ENCODE results near the gene C8G.
A peak's percentile ranks its signal among the peaks of the same experiment; 100 is the strongest.

The C8G gene

GRCh38 chr9:136942112-136942880 is 2.7 kb upstream of the C8G start:
- no peak for DNase-seq

DNA sequence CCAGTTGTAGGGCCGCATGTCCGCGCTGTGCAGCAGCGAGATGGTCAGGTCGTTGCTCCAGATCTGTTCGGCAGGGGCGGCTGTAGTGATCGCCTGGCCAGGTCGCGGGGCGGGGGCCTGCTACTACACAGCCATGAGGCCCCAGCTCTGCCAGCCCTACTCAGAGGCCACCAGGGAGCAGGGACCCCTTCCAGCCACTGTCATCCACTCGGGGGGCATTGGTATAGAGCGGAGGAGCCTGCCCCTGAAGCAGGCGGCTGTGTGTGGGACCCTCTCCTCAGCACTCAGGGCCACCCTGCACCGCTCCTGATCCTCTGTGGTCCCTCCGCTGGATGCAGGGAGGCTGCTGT is 2.2 kb upstream of the C8G start:
- DNase-seq = no peak

DNA sequence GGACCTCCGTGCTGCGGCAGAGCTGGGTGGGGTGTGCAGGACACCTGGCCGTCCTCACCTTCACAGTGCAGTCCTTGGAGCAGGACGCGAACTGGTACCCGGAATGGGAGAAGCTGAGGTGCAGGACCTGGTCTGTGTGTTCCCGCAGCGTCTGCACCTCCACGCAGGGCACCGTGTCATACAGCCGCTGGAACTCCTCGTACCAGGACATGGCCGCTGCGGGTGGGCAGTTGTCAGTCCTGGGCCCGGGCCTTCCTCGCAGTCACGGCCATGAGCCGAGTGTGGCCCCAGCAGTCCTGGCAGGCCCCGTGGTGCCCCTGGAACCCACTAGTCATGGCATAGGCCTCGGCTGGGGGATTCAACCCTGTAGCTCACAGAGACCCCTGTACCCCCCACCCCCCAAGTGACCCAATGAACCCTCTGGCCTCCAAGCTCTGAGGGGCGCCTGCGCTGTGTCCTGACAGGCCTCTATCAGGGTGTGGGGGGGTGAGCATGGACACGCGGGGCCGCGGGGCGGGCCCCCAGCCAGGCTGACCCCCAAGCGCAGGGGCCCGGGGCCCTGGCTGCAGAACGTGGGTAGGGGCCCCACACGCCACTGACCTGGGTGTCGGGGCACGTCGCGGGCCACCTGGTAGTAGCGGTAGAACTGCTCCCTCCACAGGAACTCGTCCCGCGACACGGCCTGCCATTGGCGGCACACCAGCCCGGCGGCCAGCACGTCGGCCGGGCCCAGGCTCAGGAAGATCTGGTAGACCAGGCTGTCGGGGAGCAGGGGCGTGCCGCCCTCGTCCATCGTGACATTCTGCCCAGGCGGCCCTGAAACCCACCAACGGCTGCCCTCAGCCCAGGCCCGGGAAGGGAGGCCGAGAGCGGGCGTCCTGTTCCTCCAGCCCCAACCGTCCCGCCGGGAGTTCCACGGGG is 1.5 kb upstream of the C8G start:
- DNase-seq = peak; percentile 53

DNA sequence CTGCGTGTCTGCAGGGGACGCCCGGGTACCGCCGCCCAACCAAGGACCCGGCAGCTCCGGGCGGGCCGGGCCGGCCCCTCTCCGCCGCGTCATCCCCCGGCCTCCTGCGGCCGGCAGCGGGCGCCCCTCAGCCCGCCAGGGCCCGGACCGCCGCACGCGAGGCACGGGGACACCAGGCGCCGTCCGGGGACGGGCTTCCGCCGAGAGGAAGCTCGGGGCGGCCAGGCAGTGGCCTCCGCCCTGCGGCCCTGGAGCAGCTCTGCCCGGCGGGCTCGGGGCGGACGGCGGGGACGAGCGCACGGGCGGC is 878 bp upstream of the C8G start:
- DNase-seq = no peak

DNA sequence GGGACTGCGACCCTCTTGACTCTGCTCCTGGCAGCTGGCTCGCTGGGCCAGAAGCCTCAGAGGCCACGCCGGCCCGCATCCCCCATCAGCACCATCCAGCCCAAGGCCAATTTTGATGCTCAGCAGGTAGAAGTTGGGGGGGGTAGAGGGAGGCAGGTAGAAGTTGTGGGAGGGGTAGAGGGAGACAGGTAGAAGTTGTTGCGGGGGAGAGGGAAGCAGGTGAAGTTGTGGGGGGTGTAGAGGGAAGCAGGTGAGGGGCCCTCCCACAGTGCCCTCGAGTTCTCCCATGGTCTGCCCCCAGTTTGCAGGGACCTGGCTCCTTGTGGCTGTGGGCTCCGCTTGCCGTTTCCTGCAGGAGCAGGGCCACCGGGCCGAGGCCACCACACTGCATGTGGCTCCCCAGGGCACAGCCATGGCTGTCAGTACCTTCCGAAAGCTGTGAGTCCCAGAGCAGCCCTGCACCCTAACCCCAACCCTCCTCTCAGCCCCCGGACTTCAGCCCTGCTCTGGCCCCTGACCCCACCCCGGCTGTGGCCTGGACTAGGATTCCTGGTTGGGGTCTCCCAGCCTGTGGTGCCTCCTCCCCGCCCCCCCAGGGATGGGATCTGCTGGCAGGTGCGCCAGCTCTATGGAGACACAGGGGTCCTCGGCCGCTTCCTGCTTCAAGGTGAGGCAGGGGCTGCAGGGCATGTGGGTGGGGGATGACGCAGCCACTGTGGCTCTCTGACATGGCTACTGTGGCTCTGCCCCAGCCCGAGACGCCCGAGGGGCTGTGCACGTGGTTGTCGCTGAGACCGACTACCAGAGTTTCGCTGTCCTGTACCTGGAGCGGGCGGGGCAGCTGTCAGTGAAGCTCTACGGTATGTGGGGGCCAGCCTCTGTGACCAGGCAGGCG is 537 bp downstream of the C8G start:
- DNase-seq = no peak

DNA sequence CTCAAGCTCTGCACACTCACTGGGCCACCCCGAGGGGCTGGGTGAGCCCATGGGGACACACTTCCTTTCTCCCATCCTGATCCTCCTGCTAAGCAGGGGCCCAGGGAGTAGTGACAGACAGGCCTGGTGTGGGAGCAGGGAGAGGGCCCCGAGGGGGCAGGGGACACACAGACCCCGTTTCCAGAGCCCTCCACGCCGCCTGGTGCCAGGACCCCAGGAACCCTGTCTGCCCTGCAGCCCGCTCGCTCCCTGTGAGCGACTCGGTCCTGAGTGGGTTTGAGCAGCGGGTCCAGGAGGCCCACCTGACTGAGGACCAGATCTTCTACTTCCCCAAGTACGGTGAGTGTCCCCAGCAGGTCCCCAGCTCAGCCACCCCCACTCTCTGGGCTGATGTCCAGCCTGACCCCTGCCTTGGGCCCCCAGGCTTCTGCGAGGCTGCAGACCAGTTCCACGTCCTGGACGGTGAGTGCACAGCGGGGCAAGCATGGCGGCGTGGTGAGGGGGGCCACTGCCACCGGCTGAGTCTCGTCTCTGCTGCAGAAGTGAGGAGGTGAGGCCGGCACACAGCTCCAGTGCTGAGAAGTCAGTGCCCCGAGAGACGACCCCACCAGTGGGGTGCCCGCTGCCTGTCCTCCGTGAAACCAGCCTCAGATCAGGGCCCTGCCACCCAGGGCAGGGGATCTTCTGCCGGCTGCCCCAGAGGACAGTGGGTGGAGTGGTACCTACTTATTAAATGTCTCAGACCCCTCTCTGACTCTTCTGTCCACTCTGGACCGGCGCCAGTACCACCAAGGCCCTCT is 1.4 kb downstream of the C8G start:
- DNase-seq = no peak

DNA sequence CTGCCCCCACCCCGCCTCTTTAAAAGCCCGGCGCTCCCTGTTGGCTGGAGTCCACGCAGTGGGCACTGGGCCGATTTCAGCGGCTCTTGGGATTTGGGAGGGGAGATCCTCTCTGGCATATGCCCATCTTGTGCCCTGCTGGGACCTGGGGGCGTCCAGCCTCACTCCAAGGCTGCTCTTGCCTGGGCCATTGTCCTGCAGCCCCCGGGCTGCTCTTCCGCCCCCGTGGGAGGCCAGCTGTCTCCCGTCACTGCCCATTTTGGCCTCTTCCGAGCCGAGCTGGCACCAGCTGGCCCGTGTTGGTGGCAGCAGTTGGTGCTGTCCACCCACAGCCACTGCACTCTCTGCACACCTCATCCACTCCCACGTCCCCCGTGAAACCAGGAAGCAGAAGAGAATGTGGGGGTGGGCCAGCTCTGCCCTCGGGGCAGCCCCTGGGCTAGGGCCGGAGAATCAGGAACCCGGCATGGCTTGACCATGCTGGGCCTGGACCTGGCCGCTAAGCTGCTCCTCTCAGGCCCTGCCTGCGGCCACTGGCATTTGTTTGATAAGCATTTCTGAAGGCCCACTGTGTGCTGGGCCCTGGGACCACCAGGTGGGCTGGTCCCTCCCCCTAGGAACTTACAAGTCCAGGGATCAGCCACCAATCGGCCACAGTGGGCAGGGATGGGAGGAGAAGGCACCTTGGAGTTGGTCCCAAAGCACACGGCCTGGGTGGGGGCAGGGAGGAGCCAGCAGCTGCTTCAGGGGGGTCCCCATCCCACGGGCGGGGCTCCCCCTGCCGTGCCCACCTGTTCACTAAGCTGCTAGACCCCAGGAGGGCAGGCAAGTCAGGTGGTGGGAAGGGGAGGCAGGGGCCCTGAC is 2.2 kb downstream of the C8G start:
- DNase-seq = no peak

GRCh38 chr9:136947955-136948510 is 3.0 kb downstream of the C8G start:
- no peak for DNase-seq

DNA sequence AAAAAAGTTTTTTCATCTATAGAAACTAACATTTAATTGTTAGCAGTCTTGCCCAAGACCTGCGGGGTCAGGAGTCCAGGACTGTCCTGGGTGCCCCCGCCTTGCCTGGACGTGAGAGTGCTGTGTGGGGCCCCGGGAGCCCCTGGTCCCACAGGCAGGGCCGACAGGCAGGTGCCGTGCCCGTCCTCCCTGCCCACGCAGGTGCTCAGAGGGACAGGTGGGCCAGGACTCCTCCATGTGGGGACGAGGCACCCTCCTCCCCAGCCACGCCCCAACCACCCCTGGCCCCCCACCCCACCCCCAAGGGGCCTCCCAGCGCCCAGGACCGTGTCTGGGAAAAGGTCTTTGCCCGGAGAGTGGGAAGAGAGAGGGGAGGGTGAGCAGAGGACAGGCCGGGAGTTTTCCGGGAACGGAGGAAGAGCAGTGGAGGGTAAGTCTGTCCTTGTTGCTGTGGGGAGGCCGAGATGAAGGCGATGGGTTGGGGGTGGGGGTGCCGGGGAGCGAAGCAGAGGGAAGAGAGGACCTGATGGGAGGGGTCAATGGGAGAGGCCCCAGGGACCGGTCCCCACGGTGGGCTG is 4.3 kb downstream of the C8G start:
- DNase-seq = peak; percentile 31

DNA sequence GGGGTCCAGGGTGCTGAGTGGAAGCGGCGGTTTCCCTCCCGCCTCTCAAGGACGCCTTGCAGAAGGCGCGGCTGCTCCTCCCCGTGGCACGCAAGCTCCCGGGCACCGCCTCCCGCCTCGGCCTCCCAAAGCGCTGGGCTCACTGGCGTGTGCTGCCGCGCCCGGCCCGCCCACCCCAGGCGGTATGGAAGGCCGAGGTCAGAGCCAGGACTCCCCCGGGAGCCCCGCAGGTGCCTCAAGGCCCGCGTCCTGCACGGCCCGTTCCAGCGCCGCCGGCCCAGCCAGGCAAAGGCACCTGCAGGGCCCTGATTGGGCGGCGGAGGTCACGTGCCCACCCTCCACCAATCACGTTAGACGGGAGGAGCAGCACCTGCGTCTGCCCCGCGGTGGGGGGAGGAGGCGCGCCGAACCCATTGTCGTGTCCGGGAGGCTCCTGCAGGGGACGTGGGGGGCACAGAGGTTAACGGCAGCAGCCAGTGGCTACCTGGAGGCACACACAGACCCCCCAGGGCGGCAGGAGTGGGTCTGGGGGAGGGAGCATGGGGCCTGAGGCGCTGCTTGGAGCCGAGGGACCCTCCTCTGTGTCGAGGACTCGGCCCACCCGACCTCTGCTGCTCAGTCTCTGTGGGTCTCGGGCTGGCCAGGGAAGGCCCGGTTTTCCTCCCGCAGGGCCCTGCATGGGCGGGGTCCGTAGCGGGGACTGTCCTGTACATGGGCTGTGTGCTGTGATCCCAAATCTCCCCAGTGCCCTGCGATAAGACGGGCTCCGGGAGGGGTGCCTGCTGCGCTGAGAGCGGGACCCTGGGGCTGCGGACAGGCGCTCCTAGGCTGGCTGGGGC is 5.0 kb downstream of the C8G start:
- peak; percentile 98 for DNase-seq

- no peak for DNase-seq
Measured at GRCh38 chr9:136950656-136951276, 5.7 kb downstream of the C8G start.

- no peak for DNase-seq
Measured at GRCh38 chr9:136951541-136952320, 6.7 kb downstream of the C8G start, which contains the start of gene LCN12. Gene LCN12 (plus strand): TSS chr9:136952273. CDS start chr9:136952328, 55 bp downstream.

- no peak for DNase-seq
Measured at GRCh38 chr9:136952321-136952850, 7.3 kb downstream of the C8G start.

- no peak for DNase-seq
Measured at GRCh38 chr9:136952876-136953770, 8.1 kb downstream of the C8G start.

DNA sequence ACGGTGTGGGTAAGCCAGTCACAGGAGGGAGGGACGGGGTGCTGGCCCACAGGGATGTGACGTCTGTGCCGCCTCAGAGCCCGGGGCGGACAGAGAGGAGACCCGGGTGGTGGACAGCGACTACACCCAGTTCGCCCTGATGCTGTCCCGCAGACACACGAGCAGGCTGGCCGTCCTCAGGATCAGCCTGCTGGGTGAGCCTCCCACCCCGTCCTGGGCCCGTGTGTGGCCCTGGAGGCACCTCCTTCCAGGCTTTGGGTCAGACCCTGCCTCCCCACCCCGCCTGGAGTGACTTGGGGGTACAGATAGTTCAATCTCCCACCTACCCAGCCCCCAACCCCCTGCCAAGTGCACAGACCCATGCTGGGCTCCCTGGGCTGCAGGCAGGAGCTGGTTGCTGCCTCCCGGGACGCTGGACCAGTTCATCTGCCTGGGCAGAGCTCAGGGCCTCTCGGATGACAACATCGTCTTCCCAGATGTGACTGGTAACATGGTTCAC is 8.8 kb downstream of the C8G start:
- DNase-seq = no peak

GRCh38 chr9:136954270-136955083 is 9.4 kb downstream of the C8G start:
- no peak for DNase-seq

All from stimulated activated CD4-positive, alpha-beta T cell treated with anti-CD3 and anti-CD28 coated beads, Interleukin-15, amount 100 ng/mL, for 24 hours (primary cell).